ENCODE measurements around the gene PLCB4. TPM values are rescaled to one million over a fixed set of nuclear protein-coding genes. Genes with fewer than 3 reads are reported as not detected.

PLCB4 gene
- total RNA-seq, 1 experiment from 2014 or later = 12.6 TPM

GRCh38 chr20:9203081-9203447, 134.2 kb downstream of the PLCB4 start:
- CTCF ChIA-PET = interaction anchor here (3.2 kb wide), 1 partner anchor 12 kb away, joined by 10 read pairs; no protein-coding TSS in a partner anchor
- H3K4me3 Mint-ChIP-seq = no peak overlapping the region
- peaks cover 23% of the 10 kb centered on the region for H3K4me1 Mint-ChIP-seq
- POLR2A ChIA-PET = no interaction called here
- no peaks in the 10 kb centered on the region for H3K9me3 Mint-ChIP-seq
- TF ChIP-seq IRF1 (CRISPR knock-in tag; IDR thresholded peaks at IDR 0.05) (no peak), ZMAT4 (CRISPR knock-in tag; IDR thresholded peaks at IDR 0.05) (no peak), USF1 (CRISPR knock-in tag; IDR thresholded peaks at IDR 0.05) (no peak), MAX (CRISPR knock-in tag; IDR thresholded peaks at IDR 0.05) (no peak), ZNF396 (CRISPR knock-in tag; IDR thresholded peaks at IDR 0.05; ENCODE audit: borderline replicate concordance) (no peak), SOX15 (CRISPR knock-in tag; IDR thresholded peaks at IDR 0.05) (no peak), JUN (CRISPR knock-in tag; IDR thresholded peaks at IDR 0.05) (no peak), EMX1 (CRISPR knock-in tag; IDR thresholded peaks at IDR 0.05) (no peak), ZSCAN18 (CRISPR knock-in tag; IDR thresholded peaks at IDR 0.05) (no peak), PRRX2 (CRISPR knock-in tag; IDR thresholded peaks at IDR 0.05) (no peak), SMAD3 (CRISPR knock-in tag; IDR thresholded peaks at IDR 0.05; ENCODE audit: borderline replicate concordance) (no peak)
- TF ChIP-seq, protein P1, sequence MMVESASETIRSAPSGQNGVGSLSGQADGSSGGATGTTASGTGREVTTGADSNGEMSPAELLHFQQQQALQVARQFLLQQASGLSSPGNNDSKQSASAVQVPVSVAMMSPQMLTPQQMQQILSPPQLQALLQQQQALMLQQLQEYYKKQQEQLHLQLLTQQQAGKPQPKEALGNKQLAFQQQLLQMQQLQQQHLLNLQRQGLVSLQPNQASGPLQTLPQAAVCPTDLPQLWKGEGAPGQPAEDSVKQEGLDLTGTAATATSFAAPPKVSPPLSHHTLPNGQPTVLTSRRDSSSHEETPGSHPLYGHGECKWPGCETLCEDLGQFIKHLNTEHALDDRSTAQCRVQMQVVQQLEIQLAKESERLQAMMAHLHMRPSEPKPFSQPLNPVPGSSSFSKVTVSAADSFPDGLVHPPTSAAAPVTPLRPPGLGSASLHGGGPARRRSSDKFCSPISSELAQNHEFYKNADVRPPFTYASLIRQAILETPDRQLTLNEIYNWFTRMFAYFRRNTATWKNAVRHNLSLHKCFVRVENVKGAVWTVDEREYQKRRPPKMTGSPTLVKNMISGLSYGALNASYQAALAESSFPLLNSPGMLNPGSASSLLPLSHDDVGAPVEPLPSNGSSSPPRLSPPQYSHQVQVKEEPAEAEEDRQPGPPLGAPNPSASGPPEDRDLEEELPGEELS (CRISPR knock-in tag; IDR thresholded peaks at IDR 0.05) = no peak
- H3K27ac Mint-ChIP-seq = no peak overlapping the region
- ATAC-seq (no peak), DNase-seq (ENCODE audit: low spot score) (no peak)
- no peaks in the 10 kb centered on the region for H3K27me3 Mint-ChIP-seq (ENCODE audit: low read depth)
- no peaks in the 10 kb centered on the region for H3K36me3 Mint-ChIP-seq

DNA sequence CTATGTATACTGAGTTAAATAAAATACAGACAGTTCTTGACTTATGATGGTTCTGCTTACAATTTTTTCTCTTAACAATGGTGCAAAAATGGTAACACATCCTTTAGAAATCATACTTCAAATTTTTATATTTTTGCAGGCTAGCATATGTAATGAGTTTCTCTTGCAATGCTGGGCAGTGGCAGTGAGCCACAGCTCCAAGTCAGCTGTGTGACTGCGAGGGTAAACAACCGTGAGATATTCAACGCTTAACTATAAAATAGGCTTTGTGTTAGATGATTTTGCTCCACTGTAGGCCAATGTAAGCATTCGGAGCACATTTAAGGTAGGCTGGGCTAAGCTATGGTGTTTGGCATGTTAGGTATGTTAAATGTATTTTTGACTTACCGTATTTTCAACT, 136.1 kb downstream of the PLCB4 start:
- DNase-seq (ENCODE audit: low spot score) (no peak), ATAC-seq (no peak)
- Mint-ChIP-seq H3K36me3 (no peaks in the 10 kb centered on the region), H3K27me3 (ENCODE audit: low read depth) (no peaks in the 10 kb centered on the region), H3K27ac (no peak overlapping the region), H3K4me1 (peaks cover 24% of the 10 kb centered on the region), H3K4me3 (no peak overlapping the region), H3K9me3 (no peaks in the 10 kb centered on the region)
- TF ChIP-seq, protein P2, sequence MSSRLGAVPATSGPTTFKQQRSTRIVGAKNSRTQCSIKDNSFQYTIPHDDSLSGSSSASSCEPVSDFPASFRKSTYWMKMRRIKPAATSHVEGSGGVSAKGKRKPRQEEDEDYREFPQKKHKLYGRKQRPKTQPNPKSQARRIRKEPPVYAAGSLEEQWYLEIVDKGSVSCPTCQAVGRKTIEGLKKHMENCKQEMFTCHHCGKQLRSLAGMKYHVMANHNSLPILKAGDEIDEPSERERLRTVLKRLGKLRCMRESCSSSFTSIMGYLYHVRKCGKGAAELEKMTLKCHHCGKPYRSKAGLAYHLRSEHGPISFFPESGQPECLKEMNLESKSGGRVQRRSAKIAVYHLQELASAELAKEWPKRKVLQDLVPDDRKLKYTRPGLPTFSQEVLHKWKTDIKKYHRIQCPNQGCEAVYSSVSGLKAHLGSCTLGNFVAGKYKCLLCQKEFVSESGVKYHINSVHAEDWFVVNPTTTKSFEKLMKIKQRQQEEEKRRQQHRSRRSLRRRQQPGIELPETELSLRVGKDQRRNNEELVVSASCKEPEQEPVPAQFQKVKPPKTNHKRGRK (CRISPR knock-in tag; IDR thresholded peaks at IDR 0.05; ENCODE audit: borderline replicate concordance) = no peak
- TF ChIP-seq CREB1 (CRISPR knock-in tag; IDR thresholded peaks at IDR 0.05) = no peak
- TF ChIP-seq STAT6 (CRISPR knock-in tag; conservative IDR thresholded peaks at IDR 0.05; ENCODE audit: low read depth) = no peak
- TF ChIP-seq AFF4 (CRISPR knock-in tag; IDR thresholded peaks at IDR 0.05; ENCODE audit: borderline replicate concordance) = no peak
- no peak for TF ChIP-seq FOXJ3 (CRISPR knock-in tag; IDR thresholded peaks at IDR 0.05; ENCODE audit: borderline replicate concordance)
- no peak for TF ChIP-seq CTCF (IDR thresholded peaks at IDR 0.05)
- TF ChIP-seq ZNF423 (CRISPR knock-in tag; IDR thresholded peaks at IDR 0.05) = no peak
- no peak for TF ChIP-seq OVOL2 (CRISPR knock-in tag; IDR thresholded peaks at IDR 0.05; ENCODE audit: borderline replicate concordance)
- POLR2A ChIA-PET = no interaction called here
- CTCF ChIA-PET = interaction anchor here (3.2 kb wide), 1 partner anchor 10 kb away, joined by 10 read pairs; no protein-coding TSS in a partner anchor

All from WTC11 (cell line).